GM18498 (cell line): ENCODE results near the gene TBXT.
A peak's percentile ranks its signal among the peaks of the same experiment; 100 is the strongest.
"Not testable (repeated sequence)": the region's sequence is repeated elsewhere in the genome, so short reads cannot be mapped to it uniquely, and the experiment has no call there.

ENCODE experiments used
- ATAC-seq: cut with Tn5 transposase; IDR thresholded peaks from one replicate; pipeline ENCODE4 v1.9.1; 2021; ENCODE audit warnings: mild to moderate bottlenecking, moderate library complexity; ENCODE audit not compliant: unreplicated experiment

Gene TBXT, protein sequence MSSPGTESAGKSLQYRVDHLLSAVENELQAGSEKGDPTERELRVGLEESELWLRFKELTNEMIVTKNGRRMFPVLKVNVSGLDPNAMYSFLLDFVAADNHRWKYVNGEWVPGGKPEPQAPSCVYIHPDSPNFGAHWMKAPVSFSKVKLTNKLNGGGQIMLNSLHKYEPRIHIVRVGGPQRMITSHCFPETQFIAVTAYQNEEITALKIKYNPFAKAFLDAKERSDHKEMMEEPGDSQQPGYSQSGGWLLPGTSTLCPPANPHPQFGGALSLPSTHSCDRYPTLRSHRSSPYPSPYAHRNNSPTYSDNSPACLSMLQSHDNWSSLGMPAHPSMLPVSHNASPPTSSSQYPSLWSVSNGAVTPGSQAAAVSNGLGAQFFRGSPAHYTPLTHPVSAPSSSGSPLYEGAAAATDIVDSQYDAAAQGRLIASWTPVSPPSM

DNA sequence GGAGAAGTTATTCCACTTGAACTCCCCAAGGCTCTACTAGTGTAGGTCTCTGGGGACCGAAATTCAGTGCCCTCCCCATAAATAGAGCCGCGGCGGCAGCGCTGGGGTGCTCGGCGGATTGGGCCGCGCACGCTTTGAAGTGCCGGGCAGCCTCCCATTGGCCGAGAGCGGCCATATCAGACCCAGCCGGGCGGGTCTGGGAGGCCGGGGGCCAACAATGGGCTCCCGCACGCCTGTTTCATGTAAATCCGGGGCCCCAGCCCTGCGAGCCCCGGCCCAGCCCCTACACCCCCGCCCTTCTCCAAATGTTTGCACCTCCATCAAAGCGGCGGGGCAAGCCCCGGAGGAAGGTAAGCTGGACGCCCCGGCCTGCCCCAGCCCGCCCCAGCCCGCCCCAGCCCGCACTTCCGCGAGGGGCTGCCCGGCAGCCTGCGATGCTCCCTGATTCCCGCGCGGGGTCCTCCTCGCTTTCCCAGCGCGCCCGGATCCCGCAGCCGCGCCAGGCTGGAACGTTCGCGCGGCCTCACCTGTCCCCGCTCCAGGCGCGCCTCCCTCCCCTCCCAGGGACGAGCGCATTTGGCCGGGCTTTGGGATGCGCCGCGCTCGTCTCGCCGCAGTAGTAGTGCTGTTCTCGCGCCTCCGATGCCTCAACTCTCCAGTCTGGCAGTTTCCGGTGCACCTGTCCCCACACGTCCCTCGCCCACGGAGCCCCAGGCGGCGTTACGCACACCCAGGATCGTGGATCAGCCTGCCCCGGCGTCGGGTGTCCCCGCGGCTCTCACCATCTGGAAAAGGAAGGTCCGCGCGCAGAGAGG, at the start of gene TBXT:
TSS of gene TBXT (minus strand) at position 51 of the 815 bp plus-strand sequence. CDS start 260 bp downstream, outside the sequence.
- peak; percentile 33 for ATAC-seq

DNA sequence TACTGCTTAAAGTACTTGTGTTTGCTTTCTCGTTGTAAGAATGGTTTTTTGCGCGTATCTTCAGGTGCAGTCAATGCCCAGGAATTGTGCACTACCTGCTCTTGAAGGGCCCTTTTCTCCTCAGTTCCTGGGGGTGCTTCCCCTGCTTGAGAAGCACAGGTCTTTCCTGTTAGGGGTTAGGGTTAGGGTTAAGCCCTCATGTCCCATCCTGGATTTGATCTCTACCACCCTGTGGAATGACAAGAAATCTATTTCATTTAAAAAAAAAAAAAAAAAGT, 39.6 kb upstream of the TBXT start:
- ATAC-seq: no peak

DNA sequence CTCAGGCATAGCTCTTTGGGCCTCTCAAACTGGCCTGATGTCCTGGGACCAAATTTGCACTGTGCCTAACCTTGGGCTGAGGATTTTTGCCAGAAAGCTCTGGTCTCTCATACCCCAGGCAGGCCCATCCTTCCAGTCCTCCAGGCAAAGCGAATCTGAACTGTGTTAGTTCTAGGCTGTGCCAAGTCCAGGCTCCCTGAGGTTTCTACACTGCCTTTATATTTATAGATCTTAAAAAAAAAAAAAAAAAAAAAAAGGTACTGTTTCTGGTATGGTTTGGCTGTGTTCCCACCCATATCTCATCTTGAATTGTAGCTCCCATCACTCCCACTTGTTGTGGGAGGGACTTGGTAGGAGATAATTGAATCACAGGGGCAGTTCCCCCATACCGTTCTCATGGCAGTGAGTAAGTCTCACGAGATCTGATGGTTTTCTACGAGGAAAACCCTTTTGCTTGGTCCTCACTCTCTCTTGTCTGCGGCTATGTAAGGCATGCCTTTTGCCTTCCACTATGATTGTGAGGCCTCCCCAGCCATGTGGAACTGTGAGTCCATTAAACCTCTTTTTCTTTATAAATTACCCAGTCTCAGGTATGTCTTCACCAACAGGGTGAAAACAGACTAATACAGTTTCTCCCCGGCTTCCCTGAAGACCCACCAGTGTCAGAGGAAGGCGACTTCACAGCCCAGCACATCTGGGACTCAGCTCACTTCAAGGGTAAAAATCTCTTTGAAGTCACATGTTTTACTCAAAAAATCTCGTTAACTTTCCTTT, 39.0 kb upstream of the TBXT start:
- ATAC-seq: no peak

DNA sequence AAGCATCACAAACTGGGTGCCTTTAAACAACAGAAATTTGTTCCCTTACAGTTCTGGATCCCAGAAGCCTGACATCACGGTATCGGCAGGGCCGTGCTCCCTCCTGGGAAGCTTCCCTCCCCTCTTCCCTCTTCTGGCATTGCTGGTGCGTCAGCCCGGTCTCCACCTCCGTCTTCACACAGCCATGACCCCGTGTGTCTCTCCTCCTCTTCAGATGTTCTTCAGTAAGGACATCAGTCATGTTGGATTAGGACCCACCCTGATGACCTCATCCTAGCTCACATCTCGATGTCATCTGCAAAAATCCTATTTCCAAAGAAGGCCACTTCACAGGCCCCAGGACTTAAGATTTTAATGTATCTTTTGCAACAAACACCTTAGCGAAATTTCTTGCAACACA, 38.4 kb upstream of the TBXT start:
- no peak for ATAC-seq

DNA sequence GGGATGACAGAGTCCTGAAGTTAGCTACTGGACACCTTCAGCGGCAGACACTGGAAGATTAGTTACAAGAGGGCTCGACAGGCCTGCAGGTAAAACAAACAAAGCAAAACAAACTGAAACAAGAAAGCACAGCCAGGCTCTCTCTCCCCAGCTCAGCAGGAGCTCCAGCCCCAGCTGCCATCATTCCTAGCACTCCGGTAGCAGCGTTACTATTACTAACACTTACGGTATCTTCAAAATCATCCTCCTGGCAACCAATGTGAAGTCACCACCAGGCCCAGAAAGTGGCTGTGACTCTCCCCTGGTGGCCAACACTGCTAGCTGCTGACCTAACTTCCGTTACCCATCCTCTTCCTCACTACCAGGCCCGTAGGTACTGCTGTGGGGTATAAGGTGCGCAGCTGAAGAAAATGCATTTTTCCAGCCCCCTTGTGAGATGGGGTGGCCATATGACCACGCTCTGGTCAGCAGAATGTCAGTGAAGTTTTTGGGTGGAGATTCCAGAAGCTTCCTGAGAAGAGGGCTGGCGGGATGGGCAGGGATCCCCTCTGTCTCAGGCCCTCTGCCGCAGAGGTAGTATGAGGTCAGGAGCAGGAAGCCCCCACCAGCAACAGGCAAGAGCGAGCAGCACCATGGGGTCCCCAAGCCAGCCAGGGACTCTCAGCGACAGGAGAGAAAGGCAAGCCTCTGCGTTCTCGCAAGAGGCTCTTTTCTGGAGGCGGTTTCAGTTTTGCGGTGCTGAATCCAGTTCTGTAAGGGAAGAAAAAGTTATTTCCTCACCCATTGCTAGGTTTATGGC, 37.4 kb upstream of the TBXT start:
- ATAC-seq: no peak

DNA sequence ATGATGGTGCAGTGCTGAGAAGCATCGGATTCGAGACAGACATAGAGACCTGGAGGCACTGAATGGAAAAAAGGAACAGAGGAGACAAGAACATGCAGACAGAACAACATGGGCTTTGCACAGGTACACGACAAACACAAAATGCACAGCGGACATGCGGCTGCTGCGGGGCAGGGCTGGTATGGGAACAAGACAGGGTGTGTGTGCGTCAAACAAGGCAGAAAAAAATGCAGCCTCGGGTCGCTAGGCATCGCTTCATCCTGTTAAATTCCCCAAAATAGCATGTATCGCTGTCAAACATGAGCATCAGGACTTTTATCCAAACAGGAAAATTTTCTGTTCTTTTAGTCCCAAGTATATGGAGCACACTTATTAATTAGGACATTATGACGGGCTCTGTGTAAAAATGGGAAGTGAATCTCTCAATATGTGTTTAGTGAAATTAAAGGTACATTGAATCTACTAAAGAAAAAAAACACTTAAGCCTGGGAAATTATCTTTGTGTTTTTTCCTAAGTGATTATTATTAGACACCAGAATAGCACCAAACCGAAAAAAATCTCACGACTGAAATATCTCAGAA, 36.1 kb upstream of the TBXT start:
- no peak for ATAC-seq

DNA sequence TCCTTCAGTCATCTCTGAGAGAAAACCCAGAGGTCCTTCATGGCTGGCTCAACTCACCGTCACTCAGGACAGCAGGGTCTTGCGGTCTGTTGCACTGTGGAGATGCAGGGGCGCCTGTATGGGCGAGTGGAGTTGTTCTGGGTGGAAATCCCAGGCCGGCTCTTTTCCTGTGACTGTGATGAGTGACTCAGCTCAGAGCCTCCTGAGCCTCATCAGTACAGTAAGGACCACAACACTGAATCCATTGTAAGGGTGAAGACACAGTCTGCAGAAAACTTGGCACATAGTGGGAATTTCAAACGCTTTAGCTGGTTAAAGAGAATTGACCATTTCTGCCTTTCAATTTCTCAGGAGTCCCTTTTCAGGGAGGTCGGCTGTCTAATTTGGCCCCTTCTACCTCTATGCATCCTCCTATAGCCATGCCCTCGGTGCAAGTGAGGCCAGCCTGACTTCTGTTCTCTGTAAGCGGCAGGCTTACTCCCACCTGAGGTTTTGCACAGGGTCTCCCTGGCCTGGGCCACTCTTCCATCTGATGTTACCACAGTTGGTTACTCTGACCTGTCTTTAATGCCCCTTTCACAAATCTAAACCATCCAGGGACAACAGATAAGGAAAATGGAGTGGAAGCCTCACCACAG, 35.5 kb upstream of the TBXT start:
- ATAC-seq: no peak

DNA sequence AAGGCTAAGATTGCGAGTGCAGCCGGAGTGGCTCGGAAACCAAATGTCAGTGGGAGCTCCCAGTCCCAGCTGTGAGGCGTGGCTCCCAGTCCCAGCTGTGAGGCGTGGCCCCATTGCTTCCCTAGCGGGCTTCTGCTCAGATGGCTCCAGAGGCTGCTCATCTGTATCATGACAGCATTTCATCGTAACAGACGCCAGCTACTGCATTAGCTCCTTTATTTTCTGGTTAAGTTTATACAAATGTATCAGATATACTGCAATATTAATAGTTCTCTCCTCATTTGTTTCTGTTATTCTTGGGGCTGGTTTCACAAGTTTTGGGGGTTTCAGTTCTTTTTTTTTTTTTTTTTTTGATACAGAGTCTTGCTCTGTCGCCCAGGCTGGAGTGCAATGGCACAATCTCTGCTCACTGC, 34.7 kb upstream of the TBXT start:
- ATAC-seq: peak; percentile 74

DNA sequence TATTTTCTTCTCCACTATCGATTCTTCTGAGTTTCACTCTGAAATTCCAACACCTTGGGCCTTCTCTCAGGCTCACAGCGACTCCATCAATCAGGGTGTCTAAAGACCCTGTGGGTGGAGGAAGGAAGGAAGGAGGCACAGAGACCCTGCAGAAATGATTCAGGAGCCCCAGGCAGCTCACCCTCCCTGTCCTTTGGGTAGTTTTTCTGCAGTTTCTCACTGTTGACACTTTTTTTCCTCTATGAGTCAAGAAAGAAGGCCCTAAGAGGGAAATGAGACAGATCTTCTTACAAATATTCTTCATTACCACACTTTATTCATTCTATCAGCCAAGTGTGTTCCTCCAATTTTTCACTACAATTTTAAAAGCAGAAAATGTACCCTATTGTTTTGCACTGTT, 34.2 kb upstream of the TBXT start:
- peak; percentile 4 for ATAC-seq

DNA sequence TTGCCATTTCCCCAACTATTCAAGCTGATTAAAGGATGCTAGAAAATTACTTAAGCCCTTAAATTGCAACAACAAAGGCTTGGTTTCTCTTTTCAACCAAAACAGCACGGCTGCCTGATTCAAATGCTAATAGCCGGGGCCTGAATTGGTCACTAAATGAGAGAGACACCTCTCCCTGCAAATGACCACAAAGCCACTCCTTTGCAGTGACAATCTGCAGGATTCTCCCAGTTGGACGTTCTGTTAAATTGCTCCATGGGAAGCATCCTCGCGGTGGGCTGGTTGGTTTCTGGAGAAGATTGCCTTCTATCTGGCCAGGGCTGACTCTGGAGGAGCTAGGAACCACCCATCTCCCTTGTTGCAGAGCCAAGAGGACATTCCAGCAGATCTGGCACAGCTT, 29.7 kb upstream of the TBXT start:
- no peak for ATAC-seq

DNA sequence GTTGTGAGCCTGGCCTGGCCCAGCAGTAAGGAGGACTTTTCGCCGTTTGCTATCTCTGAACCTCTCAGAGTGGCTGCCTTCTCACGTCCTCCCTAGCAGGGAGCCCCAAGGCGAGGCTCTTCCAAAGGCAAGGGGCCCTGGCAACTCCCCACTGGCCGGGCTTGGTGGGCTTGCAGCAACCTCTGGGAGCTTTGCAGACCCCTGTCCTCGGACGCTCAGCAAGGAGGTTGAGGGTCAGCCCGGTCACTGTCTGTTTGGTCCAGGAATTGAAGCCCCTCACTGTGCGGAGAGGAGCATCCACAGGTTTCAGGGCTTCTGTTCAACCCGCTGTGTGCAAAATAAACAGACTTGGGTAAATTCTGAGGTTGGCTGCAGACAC, 28.2 kb upstream of the TBXT start:
- ATAC-seq: no peak

DNA sequence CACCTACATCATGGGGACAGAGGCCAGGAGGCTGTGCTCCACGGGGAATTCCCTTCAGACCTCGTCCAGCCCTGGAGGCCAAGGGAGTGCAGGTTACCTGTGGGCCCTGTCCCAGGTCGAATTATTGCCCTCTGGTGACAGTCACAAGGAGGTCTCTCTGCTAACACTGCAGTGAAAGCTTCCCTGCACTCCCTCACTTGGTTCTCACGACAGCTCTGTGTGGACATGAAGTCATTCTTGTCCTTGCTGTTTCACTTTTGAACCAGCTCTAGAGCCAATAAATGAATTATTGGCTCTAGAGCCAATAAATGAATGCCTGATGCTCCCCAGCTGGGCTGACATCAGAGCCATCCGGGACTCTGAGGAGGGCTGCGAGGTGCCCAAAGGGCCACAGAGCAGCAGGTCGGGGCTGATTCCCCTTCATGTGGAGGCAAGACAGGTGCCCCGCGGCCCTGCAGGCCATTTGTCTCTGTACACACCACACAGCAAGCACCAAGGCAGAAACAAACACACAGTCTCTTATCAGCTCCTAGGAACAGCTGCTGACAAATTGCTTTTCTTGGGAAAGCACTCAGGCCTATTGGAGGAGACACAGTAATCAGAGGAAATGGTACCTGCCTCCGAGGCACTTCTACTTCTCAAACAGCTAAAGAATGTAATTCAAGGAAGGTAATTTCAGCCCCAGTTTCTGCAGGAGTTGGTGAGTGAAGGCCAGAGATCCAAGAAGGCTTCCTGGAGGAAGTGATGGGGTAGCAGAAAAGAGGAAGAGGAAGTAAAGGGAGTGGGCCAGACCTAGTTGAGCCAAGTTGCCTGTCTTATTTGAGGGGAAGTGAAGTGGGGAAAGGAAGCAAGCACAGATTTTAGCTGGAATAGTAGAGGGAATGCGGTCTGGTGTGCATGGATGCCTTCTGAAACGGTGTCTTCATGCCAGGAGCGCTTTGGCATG, 27.5 kb upstream of the TBXT start:
- no peak for ATAC-seq

DNA sequence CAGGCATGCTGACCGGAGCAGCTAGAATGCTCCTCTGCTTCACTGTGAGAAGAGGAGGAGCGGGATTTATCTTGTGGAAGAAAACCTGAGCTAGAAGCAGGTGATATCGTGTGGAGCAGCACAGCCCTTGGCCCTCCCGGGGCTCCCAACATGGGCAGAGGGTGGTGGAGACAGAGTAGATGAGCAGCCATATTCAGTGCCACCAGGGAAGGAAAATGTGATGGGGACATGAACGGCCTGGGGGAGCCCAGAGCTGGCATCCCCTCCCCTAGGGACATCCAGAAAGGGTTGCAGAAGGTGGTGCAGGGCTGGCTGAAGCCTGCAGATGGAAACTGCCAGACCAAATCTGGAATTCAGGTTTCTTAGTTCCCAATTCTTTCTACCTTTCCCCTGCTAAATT, 24.9 kb upstream of the TBXT start:
- no peak for ATAC-seq

DNA sequence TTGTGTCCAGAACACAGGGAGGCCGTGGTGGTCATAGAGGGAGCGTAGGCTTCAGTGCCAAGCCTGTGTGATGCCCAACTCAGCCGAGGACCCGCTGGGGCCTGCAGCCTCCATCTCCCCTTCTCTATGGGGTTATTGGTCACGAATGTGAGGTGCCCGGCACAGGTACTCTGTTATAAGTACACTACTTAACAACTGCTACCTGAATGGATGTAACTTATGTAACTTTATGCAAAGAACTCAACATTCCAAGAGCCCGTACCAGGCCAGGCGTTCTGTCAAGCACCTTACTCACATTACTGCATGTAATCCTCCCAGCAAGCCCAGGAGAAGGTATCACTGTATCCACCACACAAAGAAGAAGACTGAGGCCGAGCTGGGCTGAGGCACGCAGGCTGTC, 24.5 kb upstream of the TBXT start:
- ATAC-seq: no peak

DNA sequence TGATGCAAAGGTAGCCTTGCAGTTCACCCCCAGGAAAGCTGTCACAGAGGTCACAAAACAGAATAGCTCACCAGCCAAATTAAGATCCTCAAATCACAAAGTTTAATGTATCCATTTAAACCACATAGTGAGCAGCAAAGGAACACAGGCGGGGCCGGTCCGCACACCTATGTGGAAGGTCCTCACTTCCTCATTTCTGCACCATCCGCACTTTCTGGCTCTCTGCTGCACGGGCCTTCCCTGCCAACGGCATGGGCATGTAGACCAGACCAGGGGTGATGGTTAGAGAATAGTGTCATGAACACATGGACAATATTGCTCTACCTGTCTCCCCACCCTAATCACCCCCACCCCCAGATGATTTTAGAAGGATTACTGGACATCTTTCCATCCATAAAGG, 12.1 kb upstream of the TBXT start:
- ATAC-seq: no peak

DNA sequence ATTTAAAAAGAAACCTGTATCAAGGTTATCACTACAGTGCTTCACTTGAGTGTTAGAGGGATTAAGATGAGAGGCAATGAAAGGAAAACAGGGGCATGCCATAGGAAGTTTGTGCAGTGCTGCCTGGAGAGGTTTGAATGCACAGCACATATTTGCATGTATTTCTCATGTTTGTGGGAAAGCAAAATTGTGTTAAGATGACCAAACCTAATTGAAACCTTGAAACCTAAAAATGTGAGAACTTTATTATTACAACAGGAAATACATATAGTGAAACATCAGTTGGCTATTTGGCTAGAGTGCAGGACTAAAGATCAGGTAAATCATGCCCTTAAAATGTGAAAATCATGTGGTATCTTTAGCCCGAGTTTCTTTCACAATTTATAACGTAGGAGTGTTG, 8.5 kb upstream of the TBXT start:
- no peak for ATAC-seq

DNA sequence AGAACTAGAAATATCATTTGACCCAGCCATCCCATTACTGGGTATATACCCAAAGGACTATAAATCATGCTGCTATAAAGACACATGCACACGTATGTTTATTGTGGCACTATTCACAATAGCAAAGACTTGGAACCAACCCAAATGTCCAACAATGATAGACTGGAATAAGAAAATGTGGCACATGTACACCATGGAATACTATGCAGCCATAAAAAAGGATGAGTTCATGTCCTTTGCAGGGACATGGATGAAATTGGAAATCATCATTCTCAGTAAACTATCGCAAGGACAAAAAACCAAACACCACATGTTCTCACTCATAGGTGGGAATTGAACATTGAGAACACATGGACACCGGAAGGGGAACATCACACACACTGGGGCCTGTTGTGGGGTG, 7.4 kb upstream of the TBXT start:
- not testable (repeated sequence) for ATAC-seq

DNA sequence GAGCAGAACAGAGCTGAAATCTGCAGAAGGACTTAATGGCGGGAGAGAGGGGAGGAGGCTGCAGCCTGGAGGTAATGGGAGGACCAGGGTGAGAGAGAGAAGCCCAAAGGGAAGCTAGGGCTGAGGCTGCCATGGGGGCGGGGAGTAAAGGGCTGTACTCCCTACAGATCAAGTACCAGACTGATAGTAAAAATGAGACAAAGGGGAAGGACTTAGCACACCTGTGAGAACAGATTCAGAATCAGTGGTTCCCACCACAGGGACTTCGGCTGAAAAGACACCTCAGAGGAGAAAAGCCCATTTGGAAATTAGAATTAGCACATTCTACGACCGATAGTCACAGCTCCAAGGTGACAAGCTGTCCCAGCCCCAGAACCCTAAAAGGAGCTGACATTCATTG, 6.4 kb upstream of the TBXT start:
- peak; percentile 51 for ATAC-seq
